Stimulated activated CD4-positive, alpha-beta T cell treated with anti-CD3 and anti-CD28 coated beads, Interleukin-4, amount 100 ng/mL, for 4 hours (primary cell): Measurements from ENCODE around the gene TRPM3.

ENCODE experiments used
- DNase-seq, 2 experiments: peaks; one replicate each; pipeline ENCODE4 v3.0.0-alpha.2; 2020

The TRPM3 gene

DNA sequence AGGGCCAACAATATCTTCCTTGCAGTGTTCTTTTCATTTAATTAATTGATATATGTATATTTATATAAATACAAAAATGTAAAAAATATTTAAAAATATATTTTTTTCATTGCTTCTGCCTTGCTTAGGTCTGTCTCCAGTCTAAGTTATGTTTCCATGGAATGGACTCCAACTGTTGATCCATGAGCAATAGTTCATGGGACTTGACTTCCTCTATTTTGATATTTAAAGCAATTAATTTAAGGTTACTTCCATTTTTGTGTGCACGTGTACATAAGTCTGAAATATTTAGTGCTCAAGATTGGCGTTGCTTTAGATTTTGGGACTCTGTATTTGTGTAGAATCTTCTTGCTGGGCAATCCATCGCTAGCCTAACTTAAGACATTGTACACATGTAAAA lies 551.6 kb downstream of the TRPM3 start:
- no peak for DNase-seq

DNA sequence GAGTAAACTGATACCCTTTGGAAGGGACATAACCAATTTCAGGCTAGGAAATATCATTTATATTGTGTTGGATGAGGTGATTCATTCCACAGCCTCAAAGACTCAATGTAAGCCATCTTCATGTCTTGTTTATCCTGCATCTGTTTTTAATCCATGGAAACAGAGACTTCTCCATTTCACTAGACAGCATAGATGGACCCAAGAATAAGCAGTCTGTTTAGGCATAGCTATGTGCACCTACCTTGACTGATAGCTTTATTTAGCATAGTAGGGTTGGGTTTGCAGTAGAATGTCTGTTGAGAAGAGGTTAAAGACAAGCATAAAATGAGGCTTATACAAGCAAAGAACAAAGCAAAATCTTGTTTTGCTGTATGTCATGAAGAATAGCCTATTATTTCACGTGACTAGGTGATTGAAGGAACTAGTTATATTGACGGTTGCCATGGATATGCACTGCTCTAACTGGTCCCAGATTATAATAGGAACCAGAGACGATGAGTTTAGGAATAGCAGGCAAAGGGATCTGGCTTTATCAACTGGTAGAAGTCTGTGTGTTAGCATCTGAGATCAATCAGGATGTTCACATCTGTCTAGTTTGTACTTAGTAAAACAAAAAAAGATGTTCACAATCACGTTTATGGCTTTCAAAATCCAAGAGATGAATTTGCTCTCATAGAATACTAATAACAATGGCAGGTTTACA lies 552.2 kb downstream of the TRPM3 start:
- DNase-seq = no peak

DNA sequence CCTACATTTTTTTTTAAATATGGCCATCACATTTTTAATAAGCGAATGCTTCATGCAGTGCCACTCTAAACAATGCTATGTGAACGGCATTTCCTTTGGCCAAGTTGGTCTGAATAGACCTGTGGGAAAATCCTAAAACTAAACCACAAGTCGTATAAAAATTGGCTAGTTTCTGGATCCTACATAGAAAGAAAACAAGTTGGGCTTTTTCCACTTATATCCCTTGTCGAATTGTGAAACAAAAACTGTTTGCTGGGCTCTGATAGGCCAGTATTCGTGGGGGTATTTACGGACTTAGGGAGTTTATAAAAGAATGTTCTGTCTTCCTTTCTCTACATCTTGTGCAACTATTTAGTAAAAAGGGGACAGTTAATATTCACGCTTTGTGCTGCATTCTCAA lies 553.9 kb downstream of the TRPM3 start:
- no peak for DNase-seq

DNA sequence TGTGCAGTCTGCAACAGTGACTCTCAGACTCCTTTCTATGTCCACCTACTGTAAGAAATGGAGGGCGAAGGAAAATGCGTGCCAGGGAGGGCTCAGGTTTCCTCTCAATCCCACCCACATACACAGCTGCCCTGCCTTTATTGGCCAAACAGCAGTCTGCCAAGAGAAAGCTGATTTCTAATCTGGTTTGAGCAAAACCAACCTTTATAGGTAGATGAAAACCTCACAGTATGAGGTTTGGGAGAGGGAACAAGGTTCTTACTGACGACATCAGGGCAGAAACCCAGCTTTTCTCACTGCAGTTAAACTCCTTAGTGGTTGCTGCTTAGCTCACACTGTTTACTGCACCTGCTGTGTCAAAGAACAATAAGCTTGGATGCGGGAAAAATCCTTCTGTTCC lies 554.7 kb downstream of the TRPM3 start:
- DNase-seq = no peak

DNA sequence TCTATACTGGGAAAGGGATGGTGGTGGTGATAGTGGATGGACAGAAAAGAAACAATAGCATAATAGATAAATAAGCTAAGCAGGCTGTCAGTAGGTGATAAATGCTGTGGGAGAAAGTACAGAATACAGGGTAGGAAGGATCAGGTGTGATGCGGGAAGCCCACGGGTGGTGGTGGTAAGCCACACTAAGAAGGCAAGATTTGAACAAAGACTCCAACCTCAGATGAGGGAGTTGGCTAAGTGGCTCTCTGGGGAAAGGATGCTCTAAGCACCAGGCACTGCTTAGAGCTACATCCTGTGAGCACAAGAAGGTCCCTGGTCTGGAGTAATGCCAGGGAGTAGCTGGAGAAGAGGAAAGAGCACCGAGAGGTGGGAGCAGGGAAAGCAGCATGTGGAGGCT lies 555.4 kb downstream of the TRPM3 start:
- no peak for DNase-seq

DNA sequence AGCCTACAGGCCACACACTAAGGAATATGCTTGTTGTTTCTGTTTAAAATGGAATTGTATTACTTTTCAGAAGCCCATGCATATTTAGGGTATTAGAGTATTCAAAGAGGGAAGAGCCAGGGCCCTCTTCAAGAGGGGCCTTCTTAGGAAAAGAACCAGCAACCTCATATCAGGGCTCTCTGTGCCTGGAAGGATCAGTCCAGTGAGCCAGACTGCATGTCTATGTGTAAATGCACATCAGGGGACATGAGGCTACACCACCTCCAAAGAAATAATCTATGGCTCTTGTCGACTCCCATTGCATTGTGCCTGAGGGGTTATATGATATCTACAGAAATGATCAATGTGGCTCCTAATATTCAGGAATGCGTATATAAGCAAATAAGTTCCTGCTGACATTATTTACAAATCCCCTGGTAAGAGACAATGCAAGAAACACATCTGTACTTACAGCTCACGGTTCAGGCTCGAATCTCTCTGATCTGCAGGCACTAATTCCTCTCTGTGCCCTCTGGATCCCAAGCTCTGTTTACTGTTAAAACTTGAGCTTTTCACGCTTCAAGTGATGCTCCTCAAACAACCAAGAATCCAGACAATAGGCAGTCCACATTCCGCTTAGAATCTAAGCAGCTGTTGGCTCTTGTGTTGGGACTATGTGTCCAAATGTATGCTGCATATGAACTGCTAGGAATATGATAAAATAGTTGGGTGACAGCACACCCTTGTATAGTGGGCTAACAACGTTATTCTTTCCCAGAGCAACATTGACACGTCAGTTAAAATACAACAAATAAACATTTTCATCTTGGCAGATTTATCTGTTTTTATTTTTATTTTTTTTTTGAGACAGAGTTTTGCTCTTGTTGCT lies 556.7 kb downstream of the TRPM3 start:
- no peak for DNase-seq

DNA sequence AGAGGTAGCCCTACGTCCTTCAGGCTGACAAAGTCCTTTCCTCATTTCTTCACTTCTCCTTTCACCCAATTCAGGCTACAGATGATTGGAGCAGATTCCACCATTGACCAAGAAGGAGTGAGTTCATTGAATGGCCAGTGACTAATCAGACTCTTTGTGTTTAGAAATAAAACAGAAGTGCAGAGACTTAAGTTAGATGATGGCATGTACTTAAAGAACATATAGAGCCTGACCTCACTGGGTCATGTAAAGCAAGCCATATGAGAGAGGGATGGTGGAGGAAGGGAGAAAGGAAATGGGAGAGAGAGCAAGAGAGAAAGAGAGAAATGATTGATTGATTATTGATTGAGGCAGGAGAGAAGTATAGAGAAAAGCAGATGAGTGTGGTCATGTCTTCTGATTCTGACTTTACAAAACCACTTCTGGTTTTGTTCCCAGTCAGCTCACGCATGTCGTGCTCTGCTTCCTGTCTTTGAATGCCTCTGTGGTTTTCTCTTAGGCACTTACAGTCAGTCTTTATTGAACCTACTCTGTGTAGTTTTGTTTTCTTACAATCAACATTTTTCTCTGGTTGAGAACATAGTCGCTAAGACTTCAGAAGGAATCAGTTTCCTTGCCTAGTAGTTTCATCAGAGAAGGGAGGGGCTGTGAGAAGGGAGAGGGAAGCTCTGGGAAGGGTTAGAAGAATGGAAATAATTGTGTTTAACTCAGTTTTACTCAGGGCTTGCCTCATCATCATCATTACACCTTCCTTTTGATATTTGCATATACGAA lies 557.8 kb downstream of the TRPM3 start:
- peak; percentile 19 to 57 for DNase-seq

DNA sequence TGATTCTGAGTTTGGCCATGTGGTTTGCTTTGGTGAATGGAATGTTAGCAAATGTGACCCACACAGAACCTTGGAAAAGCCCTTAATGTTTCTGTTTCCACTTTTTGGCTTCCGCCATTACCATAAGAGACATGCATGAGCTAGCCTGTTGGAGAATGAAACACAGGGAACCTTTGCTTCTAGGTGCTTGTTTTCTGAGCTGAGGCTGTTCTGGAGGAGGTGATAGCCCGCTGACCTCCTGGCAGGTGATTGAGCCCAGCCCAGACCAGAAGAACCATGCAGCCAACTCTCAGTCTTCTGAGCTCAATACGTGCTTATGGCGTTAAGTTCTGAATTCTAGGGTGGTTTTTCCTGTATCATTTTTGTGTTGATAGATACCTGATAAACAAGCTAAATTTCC lies 558.4 kb downstream of the TRPM3 start:
- DNase-seq = no peak

DNA sequence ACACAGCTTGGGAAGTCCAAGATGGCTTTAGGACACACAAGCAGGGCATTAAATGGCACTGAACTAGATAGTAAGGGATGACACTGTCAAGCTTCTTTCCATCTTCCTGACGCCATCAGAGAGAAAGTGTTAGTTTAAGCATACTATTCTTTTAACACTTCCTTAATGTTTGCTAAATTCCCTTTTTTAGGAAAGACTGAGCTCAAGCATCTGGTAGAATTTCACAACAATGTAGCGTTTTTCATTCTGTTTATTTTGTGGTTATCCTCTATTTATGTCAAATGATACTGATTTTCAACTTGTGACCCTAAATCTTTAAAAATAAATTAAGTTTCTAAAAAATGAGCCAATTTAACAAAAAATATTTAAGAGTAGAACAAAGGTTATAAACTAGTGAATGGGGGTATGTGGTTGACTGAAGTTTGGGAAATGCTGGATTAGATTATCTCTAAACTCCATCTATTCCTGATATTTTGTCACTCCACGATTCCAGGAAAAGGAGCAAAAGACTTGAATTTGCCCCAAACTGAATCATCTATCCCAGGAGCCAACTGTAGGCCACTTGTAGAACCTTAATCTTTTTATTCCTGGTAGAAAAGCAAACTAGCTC lies 559.5 kb downstream of the TRPM3 start:
- DNase-seq = no peak

DNA sequence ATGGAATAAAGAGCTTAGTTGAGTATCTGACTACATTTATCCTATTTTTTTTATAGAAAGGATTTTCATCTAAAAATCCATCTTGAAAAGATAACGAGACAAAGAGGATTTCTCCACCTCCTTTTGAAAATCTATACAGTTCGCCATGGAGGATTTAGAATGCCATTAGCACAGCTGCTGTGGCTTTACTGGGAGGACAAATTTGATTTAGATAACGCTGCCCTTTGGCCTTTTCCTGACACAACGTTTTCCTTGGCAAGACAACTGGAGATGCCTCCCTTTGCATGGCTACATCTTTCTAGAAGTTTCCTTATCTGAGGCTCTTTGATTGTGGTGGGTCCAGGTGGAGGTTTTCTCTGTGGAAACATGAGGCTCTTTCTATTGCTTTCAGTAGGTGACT lies 560.3 kb downstream of the TRPM3 start:
- DNase-seq = no peak

DNA sequence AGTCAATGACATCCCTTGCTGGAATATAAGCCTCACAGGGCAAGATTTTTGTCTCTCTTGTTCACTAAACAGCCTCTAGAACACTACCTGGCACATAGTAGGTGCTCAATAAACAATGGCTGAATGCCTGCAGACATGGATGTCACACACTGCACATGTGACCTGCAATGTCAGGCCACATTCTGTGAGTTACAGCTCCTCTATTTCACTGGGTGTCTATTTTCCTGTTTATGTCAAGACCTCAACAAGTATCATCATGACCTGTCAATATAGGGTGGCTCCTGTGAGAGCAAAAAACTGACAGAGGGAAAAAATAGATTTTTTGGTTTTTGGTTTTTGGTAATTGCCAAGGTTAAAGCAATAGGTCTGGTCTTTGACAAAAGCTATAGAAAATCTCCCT lies 562.3 kb downstream of the TRPM3 start:
- DNase-seq = no peak

DNA sequence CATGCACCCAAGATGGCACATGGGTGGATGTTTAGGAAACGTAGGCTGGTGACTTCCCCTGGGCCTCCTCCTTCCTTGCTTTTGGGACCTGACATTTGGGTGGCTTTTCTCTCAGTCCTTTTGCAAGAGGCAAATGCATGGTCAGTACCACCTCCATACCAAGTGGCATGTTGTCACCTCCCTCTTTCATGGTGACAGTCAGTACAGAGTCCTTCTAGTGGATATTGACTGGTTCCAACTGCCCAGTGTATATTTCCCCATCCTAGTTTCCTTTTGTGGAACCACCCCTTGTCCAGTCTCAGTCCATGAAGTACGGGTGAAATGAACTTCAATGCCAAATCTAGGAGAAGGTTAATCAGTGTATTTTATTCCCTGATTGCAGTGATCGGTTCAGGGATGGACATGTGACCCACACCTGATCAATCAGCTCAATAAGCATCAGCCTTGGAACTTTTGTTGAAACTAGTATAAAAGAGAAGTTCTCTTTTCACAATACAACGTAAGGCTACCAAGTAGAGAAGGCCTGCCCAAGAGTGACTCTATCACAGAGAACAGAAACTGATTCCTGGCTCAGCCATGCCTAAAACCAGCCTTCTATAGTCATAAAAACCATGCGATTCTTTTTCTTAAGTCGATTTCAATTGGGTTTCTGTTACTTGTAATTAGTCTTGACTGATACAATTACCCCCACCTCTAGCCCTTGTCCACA lies 563.6 kb downstream of the TRPM3 start:
- no peak for DNase-seq

DNA sequence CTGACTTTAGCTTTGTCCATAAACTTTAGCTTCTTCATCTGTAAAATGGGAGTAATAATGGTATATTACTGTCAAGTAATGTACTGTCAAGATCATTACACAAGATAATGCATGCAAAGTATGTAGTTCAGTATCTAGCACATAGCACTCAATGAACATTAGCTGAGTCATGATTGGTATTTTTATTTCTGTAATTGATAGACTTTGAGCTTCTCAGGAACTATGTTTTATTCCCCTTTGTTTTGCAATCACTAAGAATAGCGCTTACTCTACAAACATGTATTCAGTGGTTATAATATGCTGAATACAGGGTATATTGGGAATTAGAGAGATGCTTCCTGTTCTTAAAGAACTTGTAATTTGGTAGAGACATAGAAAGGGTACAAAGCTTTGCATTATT lies 564.6 kb downstream of the TRPM3 start:
- no peak for DNase-seq

DNA sequence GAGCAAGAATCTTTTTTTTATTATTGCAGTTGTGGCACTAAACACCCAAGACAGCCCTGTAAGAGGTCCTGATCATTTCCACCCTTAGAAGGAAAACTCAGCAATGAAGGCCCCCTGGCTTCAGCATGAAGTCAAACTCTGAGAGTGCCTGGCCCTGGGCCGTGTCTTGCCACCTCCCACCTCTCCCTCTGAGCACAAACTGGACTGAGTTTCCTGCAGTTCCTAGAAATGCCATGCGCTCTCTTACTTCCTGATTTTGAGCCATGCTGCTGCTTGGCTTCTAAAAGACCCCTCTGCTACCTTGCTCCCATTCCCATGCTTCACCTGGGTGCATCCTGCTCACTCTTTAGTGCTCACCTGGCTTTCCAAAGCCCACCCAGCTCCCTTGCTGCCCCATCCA lies 566.5 kb downstream of the TRPM3 start:
- DNase-seq = no peak

DNA sequence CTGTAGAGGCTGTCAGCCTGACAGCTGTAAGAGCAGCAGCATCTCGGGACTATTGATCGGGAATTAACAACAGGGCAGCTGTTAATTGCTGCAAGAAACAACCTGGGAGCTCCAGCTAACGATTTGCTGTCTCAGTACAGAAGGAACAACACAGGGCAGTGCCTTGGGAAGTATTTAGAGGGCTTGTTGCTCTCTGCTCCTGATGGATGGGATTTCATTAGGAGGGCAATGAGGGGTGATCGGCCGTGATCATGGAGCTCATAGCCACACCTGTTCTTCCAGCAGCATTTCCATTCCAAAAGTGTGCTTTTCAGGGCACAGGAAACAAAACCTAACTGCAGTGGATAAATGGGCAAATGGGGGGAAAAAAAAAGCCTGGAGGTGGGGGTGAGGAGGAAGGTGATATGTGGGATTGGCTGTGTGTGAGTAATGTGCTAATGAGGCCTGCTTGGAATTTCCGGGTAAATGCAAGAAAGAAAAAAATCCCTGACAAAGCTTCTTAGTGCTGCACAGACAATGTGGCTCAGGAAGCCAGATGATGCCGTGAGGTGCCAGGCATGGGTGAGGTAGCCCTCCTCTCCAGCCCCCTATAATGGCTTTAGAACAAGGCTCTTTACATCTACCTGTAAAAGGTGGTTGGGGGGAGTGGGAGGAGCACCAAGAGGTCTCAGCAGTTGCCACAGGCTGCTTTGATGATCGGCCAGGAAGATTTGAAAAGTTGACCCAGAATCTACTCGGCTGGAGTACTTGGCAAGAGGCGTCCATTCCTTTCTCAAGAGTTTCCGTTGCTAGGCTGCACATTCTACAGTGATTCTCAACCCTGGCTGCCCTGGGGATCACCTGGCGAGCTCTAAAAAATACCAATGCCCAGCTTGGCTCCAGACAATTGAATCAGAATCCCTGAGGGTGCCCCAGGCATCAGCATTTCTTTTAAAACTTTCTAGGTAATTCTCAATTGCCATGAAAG lies 567.4 kb downstream of the TRPM3 start:
- DNase-seq = no peak

DNA sequence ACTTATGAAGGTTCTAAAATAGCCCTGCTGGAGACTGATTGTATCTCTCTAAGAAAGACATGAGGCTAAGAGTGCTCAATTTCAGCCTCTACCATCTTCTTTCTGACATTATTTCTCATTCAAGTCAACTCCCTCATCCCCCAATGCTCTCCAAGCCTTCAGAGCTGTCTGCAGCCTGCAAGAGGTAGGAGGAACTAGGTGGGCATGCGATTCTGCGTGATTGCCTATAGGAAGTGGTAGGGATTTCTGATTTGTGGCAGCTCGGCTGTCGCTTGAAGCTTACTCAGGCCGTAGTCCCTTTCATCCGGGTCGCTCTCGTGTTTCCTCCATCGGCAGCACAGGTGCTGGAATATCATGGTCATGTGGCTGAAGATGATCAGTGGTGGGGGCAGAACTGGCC lies 568.9 kb downstream of the TRPM3 start:
- DNase-seq = no peak

DNA sequence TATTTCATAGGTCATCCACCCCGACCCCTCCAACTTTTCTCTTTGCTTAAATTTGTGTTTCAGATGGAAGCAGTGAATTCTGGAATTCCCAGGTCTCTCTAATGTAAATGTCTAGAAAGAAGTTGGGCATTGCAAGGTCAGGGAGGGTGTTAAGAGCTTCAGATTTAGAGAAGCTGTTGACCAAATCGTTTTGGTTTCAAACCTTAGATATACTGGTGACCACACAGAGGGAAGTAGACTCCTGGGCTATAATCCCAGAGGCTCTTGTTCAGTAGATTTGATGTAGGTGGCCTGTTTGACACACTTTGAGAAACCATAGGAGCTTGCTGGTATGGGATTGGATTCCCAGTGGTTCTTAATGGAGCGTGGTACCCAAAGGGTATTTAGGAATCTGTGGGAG lies 569.6 kb downstream of the TRPM3 start:
- DNase-seq = no peak

DNA sequence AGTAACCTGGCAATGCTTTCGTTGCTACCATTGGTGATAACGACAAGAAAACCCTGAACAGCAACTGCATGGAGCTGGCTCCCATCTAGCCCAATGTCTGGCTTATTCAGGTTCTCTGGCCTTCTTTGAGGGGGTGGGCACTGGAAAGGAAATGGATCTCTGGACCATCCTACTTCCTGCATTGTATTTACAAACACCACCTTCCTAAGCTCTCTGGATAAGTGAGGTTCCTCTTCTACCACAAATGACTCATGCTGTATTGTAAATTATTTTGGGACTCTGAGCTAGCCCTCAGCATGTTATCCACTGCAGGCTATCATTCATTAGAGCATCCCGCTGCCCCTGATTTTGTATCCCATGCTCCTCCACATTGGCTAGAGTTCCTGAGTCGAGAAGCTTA lies 570.0 kb downstream of the TRPM3 start:
- DNase-seq = no peak

DNA sequence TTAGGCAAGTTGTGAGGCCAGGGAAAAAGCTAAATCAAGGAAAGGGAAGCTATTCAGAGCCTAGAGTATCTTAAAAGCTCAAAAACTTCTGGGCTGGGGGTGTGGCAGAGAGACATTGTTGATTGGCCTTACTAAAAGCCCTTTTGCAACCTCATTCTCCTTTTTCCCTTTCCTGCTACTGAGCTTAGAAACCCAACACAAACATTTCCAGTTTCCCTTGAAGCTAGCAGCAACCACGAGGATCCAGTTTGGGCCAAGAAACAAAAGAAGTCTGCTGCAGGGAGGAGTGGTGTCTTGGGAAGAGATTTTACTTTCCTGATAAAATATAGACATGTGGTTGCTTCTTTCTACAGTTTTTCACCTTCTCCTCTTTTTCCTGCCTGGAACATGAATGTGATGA lies 571.5 kb downstream of the TRPM3 start:
- no peak for DNase-seq

DNA sequence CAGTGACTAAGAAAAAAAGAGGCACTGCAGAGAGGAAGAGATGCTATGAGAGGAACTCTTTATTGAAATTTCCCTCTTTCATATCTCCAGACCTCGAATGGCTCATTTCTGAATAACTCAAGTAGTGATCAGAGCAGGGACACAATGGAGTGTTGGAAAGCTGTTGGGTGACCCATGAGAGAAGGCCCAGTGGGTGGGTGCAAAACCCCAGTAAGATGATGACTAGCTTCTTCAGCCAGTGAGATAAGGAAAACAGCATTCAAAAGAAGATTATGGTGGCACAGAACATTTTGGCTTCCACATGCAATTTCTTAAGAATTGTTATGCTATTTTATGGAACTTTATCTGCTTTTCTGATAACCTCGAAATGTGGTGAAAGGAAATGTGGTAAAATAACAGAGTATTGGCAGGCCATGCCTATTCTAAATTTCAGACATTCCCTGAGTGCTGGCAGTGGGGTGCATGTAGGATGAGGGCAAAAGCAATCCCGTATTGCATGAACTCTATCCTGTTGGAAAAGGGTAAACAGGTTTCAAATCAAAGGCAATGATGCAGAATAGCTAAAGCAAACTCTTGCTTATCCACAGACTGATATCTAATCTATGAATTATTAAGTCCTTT lies 579.0 kb downstream of the TRPM3 start:
- no peak for DNase-seq

DNA sequence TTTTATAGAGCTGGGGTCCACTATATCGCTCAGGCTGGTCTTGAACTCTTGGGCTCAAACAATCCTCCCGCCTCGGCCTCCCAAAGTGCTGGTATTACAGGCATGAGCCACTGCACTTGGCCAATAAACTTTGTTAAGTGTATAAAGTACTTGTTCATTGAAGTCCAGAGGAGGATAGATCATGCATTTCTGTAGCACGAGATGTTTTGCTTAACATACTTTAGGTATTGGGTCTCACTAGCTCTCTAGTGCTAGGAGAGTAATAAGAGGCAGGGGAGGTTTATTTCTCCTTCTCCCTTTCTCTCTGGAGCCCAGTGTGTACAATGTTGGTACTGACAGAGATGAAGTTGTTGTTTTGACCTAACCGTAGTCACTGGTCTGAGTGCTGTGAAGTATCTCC lies 581.4 kb downstream of the TRPM3 start:
- DNase-seq = no peak
